AG10803 (cell line): Measurements from ENCODE around the gene BICRA.
"Not testable (repeated sequence)": the region's sequence is repeated elsewhere in the genome, so short reads cannot be mapped to it uniquely, and the experiment has no call there.

Experiments
- DNase-seq: peaks from one replicate; pipeline ENCODE4 v3.0.0; 2010; ENCODE audit warnings: low read depth
- H3K4me3 ChIP-seq: 2 replicates; pipeline ENCODE4 v1.5.1; 2011; ENCODE audit warnings: mild to moderate bottlenecking, low read length, control low read depth
- TF ChIP-seq, protein P1 (sequence below): conservative IDR thresholded peaks from 2 replicates; pipeline ENCODE4 v1.5.1; 2011; ENCODE audit warnings: mild to moderate bottlenecking, low read length, control low read depth, inconsistent platforms

BICRA gene

GRCh38 chr19:47631681-47632446 lies 22.9 kb downstream of the BICRA start:
- TF ChIP-seq, protein P1, sequence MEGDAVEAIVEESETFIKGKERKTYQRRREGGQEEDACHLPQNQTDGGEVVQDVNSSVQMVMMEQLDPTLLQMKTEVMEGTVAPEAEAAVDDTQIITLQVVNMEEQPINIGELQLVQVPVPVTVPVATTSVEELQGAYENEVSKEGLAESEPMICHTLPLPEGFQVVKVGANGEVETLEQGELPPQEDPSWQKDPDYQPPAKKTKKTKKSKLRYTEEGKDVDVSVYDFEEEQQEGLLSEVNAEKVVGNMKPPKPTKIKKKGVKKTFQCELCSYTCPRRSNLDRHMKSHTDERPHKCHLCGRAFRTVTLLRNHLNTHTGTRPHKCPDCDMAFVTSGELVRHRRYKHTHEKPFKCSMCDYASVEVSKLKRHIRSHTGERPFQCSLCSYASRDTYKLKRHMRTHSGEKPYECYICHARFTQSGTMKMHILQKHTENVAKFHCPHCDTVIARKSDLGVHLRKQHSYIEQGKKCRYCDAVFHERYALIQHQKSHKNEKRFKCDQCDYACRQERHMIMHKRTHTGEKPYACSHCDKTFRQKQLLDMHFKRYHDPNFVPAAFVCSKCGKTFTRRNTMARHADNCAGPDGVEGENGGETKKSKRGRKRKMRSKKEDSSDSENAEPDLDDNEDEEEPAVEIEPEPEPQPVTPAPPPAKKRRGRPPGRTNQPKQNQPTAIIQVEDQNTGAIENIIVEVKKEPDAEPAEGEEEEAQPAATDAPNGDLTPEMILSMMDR, result no peak
- DNase-seq, result peak; percentile 63

GRCh38 chr19:47633517-47633916 lies 24.6 kb downstream of the BICRA start:
- no peak for DNase-seq
- H3K4me3 ChIP-seq, result no peak overlapping the region
- TF ChIP-seq, protein P1, result no peak

More at GRCh38 chr19:47631681-47632446, 22.9 kb downstream of the BICRA start:
- H3K4me3 ChIP-seq, result no peak overlapping the region

DNA sequence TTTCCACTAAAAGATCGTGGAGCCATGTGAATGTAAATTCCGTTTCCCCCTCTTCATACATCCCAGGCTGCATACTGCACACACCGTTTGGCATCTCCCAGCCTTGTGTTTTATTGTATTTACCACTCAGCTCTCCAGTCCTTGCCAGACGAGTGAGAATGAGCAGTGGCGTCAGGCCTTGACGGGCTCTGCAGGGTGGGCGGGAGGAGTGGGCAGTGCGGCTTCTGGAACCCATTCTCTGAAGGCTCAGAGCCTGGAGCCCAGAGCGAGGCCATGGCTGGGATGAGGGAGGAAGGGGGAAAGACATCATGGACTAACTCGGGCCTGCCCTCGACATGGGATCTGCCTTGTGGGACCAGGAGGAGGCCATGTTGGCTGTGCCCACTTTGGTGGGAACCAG lies 25.1 kb downstream of the BICRA start:
- no peak overlapping the region for H3K4me3 ChIP-seq
- no peak for DNase-seq
- TF ChIP-seq, protein P1, result no peak

GRCh38 chr19:47635152-47635754 lies 26.3 kb downstream of the BICRA start:
- DNase-seq, H3K4me3 ChIP-seq: not testable (repeated sequence)

- no peak overlapping the region for H3K4me3 ChIP-seq
- DNase-seq, result peak; percentile 85
- TF ChIP-seq, protein P1, result no peak
These were observed 28.6 kb downstream of the BICRA start for GRCh38 chr19:47637550-47637949.

DNA sequence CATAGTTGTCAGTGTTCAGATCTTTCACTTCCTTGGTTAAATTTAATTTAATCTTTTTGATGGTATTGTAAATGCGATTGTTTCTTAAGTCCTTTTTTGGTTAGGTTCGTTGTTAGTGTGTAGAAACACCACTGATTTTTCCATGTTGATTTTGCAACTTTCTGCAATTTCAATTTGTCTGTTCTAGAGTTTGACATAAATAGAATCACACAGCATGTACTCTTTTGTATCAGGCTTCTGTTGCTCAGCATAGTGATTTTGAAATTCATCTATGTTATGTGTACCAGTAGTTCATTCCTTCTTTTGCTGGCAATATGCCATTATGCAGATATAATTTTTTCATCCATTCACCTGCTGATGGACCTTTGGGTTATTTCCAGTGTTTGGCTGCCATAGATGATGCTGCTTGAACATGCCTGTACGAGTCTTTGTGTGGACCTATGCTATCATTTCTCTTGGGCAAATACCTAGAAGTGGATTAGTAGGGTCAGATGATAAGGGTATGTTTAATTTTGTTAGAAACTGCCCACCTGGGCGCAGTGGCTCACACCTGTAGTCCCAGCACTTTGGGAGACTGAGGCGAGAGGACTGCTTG lies 33.1 kb downstream of the BICRA start:
- no peak for DNase-seq
- TF ChIP-seq, protein P1, result no peak
- no peak overlapping the region for H3K4me3 ChIP-seq

GRCh38 chr19:47643281-47643680 lies 34.3 kb downstream of the BICRA start:
- no peak for DNase-seq
- no peak overlapping the region for H3K4me3 ChIP-seq
- TF ChIP-seq, protein P1, result no peak
